ENCODE results near the gene SDS.

- TF ChIP-seq, protein P1, sequence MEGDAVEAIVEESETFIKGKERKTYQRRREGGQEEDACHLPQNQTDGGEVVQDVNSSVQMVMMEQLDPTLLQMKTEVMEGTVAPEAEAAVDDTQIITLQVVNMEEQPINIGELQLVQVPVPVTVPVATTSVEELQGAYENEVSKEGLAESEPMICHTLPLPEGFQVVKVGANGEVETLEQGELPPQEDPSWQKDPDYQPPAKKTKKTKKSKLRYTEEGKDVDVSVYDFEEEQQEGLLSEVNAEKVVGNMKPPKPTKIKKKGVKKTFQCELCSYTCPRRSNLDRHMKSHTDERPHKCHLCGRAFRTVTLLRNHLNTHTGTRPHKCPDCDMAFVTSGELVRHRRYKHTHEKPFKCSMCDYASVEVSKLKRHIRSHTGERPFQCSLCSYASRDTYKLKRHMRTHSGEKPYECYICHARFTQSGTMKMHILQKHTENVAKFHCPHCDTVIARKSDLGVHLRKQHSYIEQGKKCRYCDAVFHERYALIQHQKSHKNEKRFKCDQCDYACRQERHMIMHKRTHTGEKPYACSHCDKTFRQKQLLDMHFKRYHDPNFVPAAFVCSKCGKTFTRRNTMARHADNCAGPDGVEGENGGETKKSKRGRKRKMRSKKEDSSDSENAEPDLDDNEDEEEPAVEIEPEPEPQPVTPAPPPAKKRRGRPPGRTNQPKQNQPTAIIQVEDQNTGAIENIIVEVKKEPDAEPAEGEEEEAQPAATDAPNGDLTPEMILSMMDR (IDR thresholded peaks at IDR 0.05; ENCODE audit: low read depth, low read length) = no peak
- no peak for TF ChIP-seq EZH2phosphoT487 (IDR thresholded peaks at IDR 0.05; ENCODE audit: low read depth)
Measured at GRCh38 chr12:113370923-113371682, 32.6 kb downstream of the SDS start.

Measured in OCI-LY3 (cell line).